Measurements from ENCODE around the gene SLC8A1.

SLC8A1 gene

DNA sequence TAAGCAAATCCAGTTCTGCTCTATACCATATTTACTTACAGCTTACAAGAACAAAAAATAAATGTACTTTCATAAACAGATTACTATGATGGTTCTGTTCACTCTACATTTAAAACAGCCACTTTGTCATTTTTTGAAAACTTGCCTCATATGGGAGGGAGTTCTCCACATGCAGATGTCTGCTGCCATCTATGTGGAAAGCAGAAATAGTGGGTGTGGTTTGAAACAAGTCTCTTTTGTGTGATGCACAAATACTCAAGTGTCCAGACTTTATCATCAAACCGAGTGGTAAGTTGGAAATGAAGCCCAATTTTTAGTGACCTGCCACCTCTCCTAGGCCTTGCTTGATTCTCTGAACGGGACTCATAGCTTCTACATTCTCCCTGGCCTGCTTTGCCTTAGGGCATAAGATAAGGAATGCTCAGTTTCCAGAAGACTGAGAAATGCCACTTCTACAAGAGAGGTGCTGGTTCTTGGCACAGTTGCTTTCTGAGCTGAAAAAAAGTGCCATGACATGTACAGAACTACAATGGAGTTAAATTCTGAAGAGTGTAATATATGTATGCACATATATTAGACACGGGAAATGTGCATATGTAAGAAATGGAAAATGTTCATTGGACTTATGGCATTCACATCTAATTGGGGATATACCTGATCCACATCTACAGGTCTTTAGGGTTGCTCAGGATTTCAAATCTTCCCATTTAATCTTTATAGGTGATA lies 221.0 kb downstream of the SLC8A1 start:
- DNase-seq (ENCODE audit: low read depth in 2 of 2): no peak

DNA sequence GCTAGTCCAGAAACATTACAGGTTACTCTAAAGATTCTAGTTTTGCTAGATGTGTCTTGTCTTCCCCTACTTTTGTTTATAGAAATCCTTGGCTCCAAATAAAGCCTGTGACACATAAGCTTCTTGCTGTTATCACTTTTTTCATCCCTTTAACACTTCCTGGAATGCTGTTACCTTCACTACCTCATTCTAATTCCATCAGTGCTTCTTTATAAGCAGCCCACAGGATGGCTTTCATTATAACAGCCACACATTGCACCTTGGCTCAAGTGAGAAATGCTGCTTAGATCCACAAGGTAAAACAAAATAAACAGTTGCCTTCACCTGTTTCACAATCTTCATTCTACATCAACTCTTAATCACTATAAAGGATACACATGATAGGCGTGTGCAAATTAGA lies 221.7 kb downstream of the SLC8A1 start:
- DNase-seq (ENCODE audit: low read depth in 2 of 2): no peak

DNA sequence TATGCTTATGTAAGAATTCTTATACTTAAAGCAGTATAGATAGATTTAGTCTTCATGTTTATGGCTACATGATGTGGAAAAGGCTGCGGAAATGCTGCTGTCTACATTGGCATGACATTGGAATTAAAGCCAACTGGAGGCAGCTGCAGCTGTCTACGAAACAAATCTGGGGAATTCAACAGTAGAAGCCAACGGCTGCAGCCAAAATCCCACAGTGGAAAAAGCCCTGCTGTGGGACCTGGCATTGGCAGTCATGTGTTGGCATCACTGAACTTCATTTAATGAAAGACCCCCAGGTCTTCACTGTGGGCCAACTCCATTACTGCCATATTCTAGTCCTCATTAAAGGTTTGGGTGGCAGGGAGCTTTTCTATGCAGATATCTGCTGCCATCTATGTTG lies 223.6 kb downstream of the SLC8A1 start:
- no peak for DNase-seq (ENCODE audit: low read depth in 2 of 2)

DNA sequence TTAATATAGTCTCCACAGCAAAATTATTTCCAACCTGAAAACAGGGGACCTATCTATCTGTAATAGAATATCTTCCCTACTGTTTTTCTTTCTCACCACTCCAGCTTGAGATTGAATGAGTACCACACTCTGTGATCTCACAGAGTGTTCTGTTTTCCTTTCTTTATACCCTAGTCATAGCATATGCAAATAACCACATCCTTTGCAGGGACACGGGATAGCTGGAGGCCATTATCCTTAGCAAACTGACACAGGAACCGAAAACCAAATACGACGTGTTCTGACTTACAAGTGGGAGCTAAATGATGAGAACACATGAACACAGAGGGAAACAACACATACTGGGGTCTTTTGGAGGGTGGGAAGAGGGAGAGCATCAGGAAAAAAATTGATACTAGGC lies 224.7 kb downstream of the SLC8A1 start:
- no peak for DNase-seq (ENCODE audit: low read depth in 2 of 2)

DNA sequence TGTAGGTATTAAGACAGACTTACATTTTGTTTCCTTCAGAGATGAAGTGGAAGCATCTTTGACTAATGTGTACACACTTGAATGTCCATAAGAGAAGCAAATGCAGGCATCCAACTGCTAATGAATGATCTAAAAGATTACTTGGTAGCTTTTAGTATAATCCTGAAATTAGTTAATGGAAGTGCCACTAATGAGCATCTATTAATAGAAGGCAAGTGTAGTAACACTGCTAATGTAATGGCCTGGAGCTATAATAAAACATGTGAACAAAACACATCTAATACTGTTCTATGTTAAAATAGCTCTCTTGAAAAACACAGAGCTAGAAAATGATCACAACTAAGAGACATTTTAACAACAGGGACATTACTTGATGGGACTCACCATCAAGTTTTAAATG lies 225.3 kb downstream of the SLC8A1 start:
- no peak for DNase-seq (ENCODE audit: low read depth in 2 of 2)

DNA sequence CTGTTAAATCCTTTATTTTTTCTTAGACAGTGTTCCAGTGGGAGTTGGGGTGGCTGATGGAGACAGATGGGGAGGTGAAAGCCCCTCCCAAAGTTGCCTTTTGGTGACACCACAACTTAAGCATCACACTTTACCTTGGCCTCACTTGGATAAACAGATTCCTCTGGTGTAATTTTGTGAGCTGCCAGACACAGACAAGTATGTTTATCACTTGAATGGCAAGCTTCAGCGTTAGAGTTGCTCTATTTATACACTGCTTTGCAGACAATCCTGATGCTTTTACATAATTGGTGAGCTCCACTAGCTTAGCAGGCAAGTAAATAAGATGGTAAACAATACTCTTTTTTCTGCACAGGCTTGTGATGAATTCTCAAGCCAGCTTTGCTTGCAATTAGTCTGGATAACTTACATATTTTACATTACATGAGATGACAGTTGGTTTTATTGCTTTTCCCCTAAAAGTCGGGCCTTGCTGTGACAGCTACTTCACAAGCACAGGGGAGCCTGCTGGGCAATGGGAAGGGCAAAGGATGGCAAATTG lies 226.2 kb downstream of the SLC8A1 start:
- no peak for DNase-seq (ENCODE audit: low read depth in 2 of 2)

DNA sequence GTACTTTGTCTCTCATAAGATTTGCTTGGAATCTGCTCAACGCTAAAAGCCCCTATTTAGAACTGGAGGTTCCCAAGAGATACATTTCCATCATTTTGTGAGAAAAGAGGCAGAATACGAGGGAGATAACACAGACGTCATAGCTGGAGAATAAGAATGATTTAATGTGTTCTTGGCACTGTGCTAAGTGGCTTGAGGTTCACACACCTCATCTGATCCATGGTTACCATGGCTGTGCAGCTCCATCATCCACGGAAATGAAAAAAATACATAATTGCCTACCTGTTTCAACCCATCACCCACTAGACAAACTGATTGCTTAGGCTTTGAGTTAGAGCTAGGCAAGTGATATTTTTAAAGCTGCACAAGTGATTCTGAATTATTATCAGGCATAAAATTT lies 227.6 kb downstream of the SLC8A1 start:
- no peak for DNase-seq (ENCODE audit: low read depth in 2 of 2)

DNA sequence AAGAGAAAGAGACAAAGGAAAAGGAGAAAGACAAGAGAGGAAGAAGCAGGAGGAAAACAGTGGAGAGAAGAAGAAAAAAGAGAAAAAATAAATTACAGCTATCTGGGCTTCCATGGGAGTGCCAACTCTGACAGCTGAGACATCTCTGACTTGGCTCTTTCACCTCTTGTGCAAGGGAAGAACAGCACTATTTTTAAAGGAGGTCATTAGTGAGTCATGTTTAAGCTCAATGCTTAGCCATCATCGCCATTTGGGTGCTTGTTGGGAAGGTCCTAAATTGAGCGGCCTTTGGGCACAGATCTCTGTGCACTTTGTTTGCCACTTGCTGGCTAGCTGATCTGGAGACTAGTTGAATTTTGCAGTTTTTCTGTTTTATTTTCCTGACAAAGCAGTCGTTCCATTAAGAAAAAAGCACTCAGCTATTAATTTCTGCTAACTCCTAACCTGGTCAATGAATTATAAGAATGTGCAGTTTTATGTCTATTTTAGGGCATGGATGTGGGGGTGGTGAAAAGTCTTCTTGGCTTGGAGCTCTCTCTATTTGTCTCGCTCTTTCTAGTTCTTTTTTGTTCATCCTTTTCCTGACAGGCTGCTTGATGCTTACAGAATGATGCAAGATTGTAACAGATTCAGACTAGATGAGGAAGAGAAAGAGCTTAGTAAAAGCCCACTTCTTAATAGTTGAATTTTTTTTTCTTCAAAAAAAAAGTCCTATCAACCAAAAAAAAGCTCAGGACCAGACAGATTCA lies 231.5 kb downstream of the SLC8A1 start:
- no peak for DNase-seq (ENCODE audit: low read depth in 2 of 2)

DNA sequence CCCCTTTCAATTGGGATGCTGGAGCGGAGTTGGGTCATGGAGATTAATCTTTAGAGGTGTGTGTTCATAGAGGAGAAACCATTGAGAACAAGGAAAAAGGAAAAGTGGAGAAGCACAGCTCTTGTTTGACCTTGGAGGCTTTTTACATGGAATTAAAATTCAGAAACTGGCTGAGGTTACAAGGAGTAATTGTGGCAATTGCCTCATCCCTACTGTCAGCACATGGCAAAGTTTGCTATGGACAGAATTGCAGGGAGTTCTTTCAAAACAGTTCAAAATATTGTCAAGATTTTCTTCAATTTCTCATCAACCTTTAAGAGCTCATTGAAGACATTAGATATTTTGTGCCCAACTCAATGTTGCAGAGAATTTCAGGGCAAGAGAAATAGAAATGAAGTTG lies 232.7 kb downstream of the SLC8A1 start:
- no peak for DNase-seq (ENCODE audit: low read depth in 2 of 2)

DNA sequence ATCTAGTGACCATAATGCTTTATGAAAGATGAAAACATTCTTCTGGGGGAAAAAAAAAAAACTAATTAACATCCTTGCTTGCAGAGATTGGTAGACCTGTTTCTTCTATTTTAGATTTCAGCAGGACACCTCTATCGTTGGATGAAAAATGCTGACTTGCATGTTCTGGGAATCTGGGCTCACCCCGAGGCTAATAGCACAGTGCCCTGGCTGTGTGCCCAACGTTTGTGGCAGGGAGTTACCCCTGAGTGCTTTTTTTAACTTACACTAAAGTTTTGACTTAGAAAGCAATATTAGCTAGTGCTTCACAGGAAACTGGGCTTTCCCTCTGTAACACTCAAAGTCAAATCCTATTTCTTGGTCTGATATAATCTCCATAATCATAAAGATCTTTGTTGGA lies 233.2 kb downstream of the SLC8A1 start:
- no peak for DNase-seq (ENCODE audit: low read depth in 2 of 2)

DNA sequence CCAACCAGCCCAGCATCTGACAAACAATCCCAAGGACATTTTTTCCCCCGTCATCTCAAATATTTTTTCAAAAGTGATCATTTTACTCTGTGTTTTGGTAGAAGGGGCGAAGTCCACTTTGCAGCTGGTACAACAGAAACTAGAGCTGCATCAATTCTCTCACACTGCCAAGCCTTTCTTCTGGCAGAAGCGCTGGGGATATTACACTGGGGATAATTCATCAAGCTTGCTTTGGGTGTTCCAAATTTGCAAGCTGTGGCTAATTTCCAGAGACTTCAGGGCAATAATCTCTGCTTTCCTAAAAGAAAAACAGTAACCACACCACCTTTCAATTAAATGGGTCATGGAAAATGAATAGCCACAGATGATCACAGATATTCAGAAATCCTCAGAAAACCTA lies 238.3 kb downstream of the SLC8A1 start:
- DNase-seq (ENCODE audit: low read depth in 2 of 2): no peak

DNA sequence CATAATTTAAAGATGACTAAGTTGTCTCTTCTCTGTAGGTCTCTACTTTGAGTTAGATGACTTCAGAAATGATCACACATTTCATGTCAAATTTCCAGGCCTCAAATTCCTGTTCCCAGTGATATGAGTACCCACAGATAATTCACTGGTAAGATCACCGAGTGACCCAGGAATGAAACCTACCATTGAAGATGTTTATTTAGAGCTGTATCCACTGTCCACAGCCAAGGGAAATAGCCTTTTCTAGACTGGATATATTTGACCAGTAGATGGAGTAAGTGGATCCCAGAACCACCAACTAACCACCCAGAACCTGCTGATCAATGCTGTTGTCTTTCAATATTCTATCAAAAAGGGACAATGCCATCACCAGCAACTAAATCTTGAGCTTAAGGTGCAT lies 238.8 kb downstream of the SLC8A1 start:
- no peak for DNase-seq (ENCODE audit: low read depth in 2 of 2)

DNA sequence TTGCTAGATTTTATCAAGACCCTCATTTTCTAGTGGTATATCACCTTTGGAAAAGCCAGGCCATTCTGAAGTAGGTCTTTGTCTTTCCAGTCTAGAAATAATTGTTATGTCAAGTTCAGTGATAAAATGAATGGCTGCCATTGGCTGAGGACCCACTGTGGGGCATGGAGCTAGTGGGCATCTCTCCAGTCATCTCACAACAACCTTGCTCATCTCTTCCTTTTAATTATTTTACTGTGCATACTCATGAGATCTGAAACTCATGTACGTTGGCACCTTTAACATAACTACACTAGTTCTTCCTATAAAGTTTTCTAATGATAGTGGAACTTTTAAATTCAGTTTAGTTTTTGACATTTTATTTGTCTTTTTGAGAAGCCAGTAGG lies 240.9 kb downstream of the SLC8A1 start:
- no peak for DNase-seq (ENCODE audit: low read depth in 2 of 2)

DNA sequence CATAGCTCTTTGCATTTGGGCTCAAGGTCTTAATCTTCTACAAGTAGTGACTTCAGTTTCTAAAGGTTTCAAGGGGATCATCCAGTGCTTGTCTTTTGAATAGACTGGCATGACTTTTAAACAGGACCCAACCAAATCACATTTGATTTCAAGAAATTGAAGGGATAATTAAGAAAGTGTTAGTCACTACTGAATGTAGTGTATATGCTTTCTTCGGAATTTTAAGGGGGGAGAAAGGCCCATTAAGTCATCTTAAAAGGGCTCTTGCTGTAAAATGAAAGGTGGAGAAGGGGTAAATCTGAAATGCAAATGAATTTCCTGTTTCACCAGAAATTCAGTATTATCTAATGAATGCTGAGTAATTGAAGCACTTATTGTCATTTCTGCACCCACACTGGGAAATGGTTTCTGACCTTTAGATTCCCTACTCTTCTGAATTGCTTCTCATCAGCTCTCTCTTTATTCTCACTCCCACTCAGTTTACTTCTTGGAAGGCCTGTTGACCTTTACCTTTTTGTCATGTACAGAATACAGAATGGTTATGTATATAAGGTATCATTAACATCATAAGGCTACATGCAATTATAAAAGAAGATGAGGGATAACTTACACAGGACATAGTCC lies 241.4 kb downstream of the SLC8A1 start:
- DNase-seq (ENCODE audit: low read depth in 2 of 2): no peak

DNA sequence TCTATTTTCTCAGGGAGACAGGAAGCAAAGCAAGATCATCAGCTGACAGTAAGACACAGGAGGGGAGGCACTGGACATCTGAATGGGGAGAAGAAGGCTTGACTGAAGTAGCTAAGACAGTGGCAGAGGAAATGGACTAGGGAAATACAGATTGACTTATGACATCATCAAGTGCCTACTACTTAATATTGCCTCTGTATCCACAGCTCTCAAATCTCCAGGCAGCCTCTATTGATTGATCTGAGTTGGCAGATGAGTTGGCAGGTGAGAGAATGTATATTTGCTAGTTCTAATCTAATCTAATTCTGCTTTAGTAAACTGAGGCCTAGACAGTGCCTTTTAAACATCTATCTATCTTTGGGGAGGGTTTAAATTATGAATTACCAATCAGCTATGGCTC lies 242.1 kb downstream of the SLC8A1 start:
- DNase-seq (ENCODE audit: low read depth in 2 of 2): no peak

DNA sequence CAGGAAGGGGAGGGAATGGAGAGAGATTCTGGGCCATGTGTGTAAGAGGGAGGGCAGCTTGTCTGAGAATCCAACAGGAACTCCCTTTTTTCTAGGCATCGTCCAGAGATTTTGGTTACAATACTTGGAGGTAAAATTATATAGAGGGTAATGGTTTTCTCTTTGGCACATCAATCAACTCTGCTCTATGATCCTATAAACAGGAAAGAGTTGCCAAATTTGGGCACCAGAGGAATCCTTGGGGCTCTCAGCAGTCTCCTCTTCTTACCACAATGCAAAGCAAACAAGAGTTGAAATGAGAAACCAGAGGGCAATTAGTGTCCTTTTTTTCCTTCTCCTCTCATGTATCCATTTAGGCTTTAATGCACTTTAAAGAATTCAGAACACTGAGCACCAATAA lies 243.4 kb downstream of the SLC8A1 start:
- no peak for DNase-seq (ENCODE audit: low read depth in 2 of 2)

DNA sequence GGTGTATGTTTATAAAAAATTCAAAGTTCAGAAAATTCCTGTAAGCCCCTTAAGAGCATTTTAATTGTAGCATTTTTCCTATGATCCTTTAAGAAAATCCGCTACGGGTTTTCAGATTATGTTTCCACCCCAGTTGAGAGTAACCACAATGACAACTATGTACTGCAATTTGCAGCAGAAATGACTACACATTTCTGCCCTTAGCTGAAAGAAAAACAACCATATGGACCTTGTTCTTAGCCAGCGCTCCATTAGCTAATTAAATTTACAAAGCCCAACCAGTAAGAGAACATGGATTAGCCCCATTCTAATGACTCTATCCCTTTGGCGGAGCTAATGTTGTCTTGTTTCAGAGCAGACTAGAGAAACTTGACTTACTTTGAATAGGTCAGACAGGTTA lies 247.6 kb downstream of the SLC8A1 start:
- DNase-seq (ENCODE audit: low read depth in 2 of 2): no peak

DNA sequence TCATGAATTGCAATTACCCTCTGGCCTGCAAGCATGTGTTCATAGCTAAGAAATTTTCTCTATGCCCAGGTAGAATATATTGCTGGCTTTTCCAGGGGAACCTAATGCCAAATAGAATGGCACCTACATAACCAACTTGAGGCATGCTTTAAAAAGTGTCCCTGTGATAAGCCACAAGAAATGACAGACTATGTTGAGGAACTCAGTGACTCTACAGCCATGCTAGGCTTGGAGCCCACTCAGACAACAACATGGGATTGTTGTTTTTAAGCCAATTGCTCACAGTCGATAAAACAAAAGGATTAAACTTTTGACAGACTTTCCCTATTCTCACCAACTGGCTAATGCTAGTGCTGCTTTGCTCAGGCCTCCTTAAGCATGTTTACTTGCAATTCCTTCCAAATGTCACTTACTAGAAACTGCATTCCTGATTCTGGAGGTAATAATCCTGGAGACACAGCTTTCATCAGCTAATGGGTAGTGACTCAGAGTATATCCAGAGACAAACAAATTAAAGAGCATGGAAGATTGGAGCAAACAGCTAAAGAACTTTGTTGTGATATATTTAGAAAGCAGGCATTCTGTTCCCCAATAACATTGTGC lies 249.0 kb downstream of the SLC8A1 start:
- DNase-seq (ENCODE audit: low read depth in 2 of 2): no peak

DNA sequence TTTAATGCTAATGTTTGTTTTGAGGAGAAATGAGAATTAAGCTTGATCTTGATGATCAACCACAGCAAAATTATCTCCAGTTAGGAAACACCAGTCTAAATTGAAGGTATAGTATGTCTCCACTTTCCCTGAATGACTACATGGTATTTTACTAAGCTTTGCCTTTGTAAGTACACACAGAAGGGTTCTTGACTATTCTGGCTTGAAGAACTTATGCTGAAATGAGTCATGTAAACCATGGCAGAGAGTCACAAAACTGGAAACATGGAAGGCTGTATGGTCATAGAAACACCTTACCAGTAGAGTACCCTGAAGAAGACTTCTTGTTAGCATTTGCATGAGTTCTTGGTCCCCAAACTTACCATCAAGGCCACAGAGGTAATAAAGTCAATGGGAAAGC lies 250.5 kb downstream of the SLC8A1 start:
- DNase-seq (ENCODE audit: low read depth in 2 of 2): no peak

DNA sequence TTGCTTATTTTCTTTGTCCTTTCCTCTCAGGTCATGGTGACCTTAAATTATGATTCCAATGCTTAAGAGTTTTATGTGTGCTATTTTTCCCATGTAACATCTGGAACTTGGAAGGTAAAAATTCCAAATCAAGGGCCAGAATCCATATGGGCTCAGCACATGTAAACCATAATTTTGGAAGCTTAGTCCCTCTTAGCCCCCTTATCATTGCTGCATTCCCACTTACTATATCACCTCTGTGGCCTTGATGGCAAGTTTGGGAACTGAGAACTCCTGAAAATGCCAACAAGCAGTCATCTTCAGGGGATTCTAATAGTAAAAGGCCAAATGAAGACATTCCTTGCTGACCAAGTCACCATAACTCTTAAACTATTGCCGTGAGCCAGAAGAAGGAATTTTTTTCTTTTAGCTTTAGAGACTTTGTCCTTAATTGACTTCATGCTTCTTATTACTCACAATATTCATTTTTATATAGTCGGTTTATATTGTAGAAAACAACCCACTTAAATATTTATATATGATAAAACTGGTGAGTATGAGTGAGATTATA lies 251.4 kb downstream of the SLC8A1 start:
- DNase-seq (ENCODE audit: low read depth in 2 of 2): no peak

DNA sequence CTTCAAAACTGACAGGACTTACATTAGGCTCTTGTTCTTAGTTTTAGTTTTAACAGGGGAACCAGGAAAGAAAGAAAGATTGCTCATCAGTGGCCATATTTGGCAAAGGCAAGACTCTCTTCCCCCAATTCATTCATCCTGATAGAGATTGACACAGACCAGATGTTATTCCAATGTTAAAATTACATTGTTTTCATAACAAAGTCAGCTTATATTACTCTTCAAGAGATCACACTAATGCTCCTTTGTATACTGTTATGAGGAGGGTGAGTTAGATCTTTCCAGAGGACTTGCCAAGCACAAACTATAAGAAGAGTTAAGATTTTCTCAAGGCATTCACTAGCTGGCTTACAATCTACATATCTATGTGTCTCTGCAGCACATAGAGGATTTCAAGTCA lies 252.1 kb downstream of the SLC8A1 start:
- DNase-seq (ENCODE audit: low read depth in 2 of 2): no peak

DNA sequence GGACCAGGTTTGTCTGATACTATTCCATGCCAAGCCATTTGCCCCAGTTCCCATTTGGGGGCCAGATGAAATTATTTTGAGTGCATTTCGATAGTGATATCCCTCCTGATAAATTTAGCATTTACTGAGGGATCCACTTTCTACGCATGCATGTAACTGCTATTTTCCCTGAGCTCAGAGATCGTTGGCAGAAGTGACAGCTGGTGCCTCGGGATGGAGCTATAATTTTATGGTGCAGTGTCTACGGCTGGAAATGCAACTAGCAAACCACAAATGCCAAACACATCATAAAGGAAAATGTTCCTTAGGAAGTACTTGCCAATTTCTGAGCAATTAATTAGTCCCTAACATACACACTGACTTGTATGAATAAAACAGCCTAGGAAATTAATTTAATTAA lies 254.8 kb downstream of the SLC8A1 start:
- no peak for DNase-seq (ENCODE audit: low read depth in 2 of 2)
